Stimulated activated CD8-positive, alpha-beta memory T cell treated with anti-CD3 and anti-CD28 coated beads, Interleukin-7, amount 100 ng/mL, for 4 hours (primary cell): Measurements from ENCODE around the gene RUBCNL.
"Not testable (repeated sequence)": the region's sequence is repeated elsewhere in the genome, so short reads cannot be mapped to it uniquely, and the experiment has no call there.

Source experiments
- DNase-seq, 2 donors: peaks; one replicate each; pipeline ENCODE4 v3.0.0-alpha.2; 2020; ENCODE audit warnings: low read depth in 2 of 2

RUBCNL gene

GRCh38 chr13:46374710-46375109 lies 12.3 kb downstream of the RUBCNL start:
- DNase-seq, result no peak

GRCh38 chr13:46373623-46374022 lies 13.4 kb downstream of the RUBCNL start:
- no peak for DNase-seq

- DNase-seq, result not testable (repeated sequence)
Measured at GRCh38 chr13:46372938-46373337, 14.1 kb downstream of the RUBCNL start.

- no peak for DNase-seq
Measured at GRCh38 chr13:46372071-46372470, 15.0 kb downstream of the RUBCNL start.

- DNase-seq, result no peak
Measured at GRCh38 chr13:46369506-46370277, 17.4 kb downstream of the RUBCNL start.

GRCh38 chr13:46367617-46368327 lies 19.3 kb downstream of the RUBCNL start:
- no peak for DNase-seq

- DNase-seq, result no peak
Measured at GRCh38 chr13:46361276-46361934, 25.6 kb downstream of the RUBCNL start.

GRCh38 chr13:46360604-46361003 lies 26.4 kb downstream of the RUBCNL start:
- no peak for DNase-seq

- no peak for DNase-seq
Measured at GRCh38 chr13:46359714-46360113, 27.3 kb downstream of the RUBCNL start.

- no peak for DNase-seq
Measured at GRCh38 chr13:46355901-46356590, 31.0 kb downstream of the RUBCNL start.

GRCh38 chr13:46355088-46355468 lies 32.0 kb downstream of the RUBCNL start:
- no peak for DNase-seq

- no peak for DNase-seq
Measured at GRCh38 chr13:46354156-46355087, 32.6 kb downstream of the RUBCNL start.

GRCh38 chr13:46352805-46353204 lies 34.2 kb downstream of the RUBCNL start:
- DNase-seq, result no peak

- no peak for DNase-seq
Measured at GRCh38 chr13:46350003-46350402, 37.0 kb downstream of the RUBCNL start.

GRCh38 chr13:46348961-46349360 lies 38.1 kb downstream of the RUBCNL start:
- DNase-seq, result no peak

- no peak for DNase-seq
Measured at GRCh38 chr13:46347277-46347676, 39.8 kb downstream of the RUBCNL start.

- no peak for DNase-seq
Measured at GRCh38 chr13:46345866-46346265, 41.2 kb downstream of the RUBCNL start.

- no peak for DNase-seq
Measured at GRCh38 chr13:46345398-46345797, 41.7 kb downstream of the RUBCNL start.

GRCh38 chr13:46343279-46343994 lies 43.6 kb downstream of the RUBCNL start:
- no peak for DNase-seq

GRCh38 chr13:46342538-46342937 lies 44.5 kb downstream of the RUBCNL start:
- DNase-seq, result no peak
